Measurements from ENCODE around the gene DPYSL5.
"Not testable (repeated sequence)": the region's sequence is repeated elsewhere in the genome, so short reads cannot be mapped to it uniquely, and the experiment has no call there.

The DPYSL5 gene

DNA sequence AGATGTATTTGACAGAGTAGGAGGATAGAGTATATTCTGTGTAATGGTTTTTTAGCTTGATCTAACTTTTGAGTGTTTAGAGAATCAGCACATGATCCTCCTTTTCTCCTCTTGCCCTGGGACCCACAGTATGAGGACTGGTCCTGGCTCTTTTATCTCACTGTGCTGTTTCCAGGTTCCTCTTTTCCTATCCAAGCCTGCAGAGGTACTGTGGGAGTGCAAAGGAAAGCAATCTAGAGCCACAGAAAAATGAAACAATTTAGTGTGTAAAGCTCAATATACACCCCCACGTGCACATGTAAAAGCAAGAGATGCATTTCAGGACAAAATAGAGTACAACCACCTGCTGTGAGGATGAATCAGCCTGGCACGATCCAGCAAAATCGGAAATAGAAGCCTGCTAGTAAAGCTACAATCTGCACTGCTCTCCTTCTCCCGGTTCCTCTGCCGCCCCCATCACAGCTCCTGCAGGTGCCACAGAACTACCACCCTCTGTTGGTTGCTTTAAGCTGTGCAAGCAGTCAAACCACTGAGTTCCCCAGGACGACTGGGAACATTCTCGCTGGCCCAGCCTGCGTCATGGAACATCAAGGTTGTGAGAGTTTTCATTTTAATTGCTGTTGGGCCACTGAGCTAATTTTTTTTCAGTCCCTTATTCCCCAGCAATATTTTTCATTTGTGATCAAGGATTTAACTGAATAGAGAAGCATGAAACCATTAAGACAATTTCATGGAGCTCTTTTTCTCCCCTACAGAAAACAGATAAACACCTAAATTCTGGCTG, 74.7 kb downstream of the DPYSL5 start:
- peak; percentile 53 for DNase-seq (ENCODE audit: low read depth, low spot score)
- no peak overlapping the region for H3K4me3 ChIP-seq (ENCODE audit: low read depth, low read length)
- in situ Hi-C loops (cut with HindIII; ENCODE audit: low sequenced_read_pairs), result no loop called here
- peak; percentile 72 for TF ChIP-seq CTCF (IDR thresholded peaks at IDR 0.05; ENCODE audit: low read depth, low read length)

GRCh38 chr2:26923189-26923466, 75.2 kb downstream of the DPYSL5 start:
- H3K4me3 ChIP-seq (ENCODE audit: low read depth, low read length); in situ Hi-C loops (cut with HindIII; ENCODE audit: low sequenced_read_pairs); DNase-seq (ENCODE audit: low read depth, low spot score): not testable (repeated sequence)

- no peak for TF ChIP-seq CTCF (IDR thresholded peaks at IDR 0.05; ENCODE audit: low read depth, low read length)
- no peak for DNase-seq (ENCODE audit: low read depth, low spot score)
- in situ Hi-C loops (cut with HindIII; ENCODE audit: low sequenced_read_pairs), result no loop called here
- no peak overlapping the region for H3K4me3 ChIP-seq (ENCODE audit: low read depth, low read length)
These were observed 76.8 kb downstream of the DPYSL5 start for GRCh38 chr2:26924731-26925099.

DNA sequence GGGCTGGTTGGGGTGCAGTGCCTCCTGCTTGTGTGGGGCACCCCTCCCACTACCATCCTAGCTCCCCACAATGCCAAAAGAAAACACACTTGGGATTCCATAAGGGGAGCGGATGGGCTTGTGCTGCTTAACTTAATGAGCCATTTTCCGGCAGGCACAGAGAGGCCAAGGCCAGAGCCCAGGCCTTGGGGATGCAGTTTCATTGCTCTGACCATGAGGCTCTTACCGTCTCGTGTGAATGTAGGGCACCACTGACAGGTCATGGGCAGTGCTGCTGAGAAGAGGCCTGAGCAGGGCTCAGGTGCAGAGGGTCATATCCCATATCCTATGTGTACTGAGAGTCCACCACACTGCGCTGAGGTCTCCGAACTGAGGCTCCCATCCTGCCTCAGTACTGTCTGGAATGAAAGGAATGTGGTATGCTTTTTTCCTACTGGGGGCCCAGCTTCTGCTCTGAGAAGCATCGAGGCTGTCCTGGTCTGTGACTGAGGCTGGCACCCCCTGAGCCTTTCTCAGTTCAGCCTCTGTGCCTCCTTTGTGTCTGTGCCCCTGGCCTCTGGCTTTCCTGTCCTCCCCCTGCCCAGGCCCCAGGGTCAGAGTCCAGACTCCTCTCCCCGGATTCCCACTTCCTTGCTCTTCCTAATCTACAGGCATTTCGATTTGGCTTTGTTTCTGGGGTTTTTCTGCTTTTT, 77.3 kb downstream of the DPYSL5 start:
- no peak overlapping the region for H3K4me3 ChIP-seq (ENCODE audit: low read depth, low read length)
- in situ Hi-C loops (cut with HindIII; ENCODE audit: low sequenced_read_pairs), result no loop called here
- no peak for TF ChIP-seq CTCF (IDR thresholded peaks at IDR 0.05; ENCODE audit: low read depth, low read length)
- no peak for DNase-seq (ENCODE audit: low read depth, low spot score)

- in situ Hi-C loops (cut with HindIII; ENCODE audit: low sequenced_read_pairs), result no loop called here
- no peak overlapping the region for H3K4me3 ChIP-seq (ENCODE audit: low read depth, low read length)
- no peak for DNase-seq (ENCODE audit: low read depth, low spot score)
- TF ChIP-seq CTCF (IDR thresholded peaks at IDR 0.05; ENCODE audit: low read depth, low read length), result no peak
These were observed 79.3 kb downstream of the DPYSL5 start for GRCh38 chr2:26927221-26927620.

DNA sequence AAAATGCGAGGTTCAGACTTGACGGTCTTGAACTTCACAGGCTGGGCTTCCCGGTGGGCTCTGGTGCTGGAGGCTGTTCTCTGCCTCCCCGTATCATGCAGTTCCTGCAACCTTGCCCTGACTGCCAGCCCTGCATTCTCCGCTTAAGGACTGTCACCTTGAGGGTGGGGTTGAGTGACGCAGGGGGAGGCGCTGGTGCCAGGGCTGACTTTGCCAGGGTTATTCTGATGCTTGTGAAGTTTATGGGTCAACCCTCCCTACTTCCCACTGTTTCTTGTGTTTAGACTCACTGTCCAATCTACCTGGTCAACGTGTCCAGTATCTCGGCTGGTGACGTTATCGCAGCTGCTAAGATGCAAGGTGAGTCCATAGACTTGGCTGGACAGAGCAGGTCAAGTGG, 85.0 kb downstream of the DPYSL5 start:
- TF ChIP-seq CTCF (IDR thresholded peaks at IDR 0.05; ENCODE audit: low read depth, low read length), result no peak
- in situ Hi-C loops (cut with HindIII; ENCODE audit: low sequenced_read_pairs), result no loop called here

More for the DNA sequence above, 85.0 kb downstream of the DPYSL5 start:
- DNase-seq (ENCODE audit: low read depth, low spot score), result no peak
- no peak overlapping the region for H3K4me3 ChIP-seq (ENCODE audit: low read depth, low read length)

All from astrocyte of the spinal cord (primary cell).